HUES64 (cell line): ENCODE data around the gene CRLF2.
"Not testable (repeated sequence)": the region's sequence is repeated elsewhere in the genome, so short reads cannot be mapped to it uniquely, and the experiment has no call there.

Source experiments
- H3K27ac ChIP-seq: 2 replicates; pipeline ENCODE4 v1.7.0; 2013; ENCODE audit warnings: low read depth, low read length, inconsistent platforms
- H3K27me3 ChIP-seq: 2 replicates; pipeline ENCODE4 v1.6.1; 2013; ENCODE audit warnings: mild to moderate bottlenecking, low read length; ENCODE audit not compliant: insufficient read depth
- H3K36me3 ChIP-seq: 2 replicates; pipeline ENCODE4 v1.6.1; 2013; ENCODE audit warnings: mild to moderate bottlenecking, low read length; ENCODE audit not compliant: insufficient read depth
- H3K4me1 ChIP-seq: 2 replicates; pipeline ENCODE4 v1.6.1; 2013; ENCODE audit warnings: mild to moderate bottlenecking, low read length, moderate library complexity; ENCODE audit not compliant: insufficient read depth
- H3K4me3 ChIP-seq: 2 replicates; pipeline ENCODE4 v1.5.1; 2013; ENCODE audit warnings: mild to moderate bottlenecking, low read length, moderate library complexity
- H3K9ac ChIP-seq: 2 replicates; pipeline ENCODE4 v1.6.1; 2013; ENCODE audit warnings: mild to moderate bottlenecking, low read depth, low read length
- H3K9me3 ChIP-seq: 2 replicates; pipeline ENCODE4 v1.6.1; 2013; ENCODE audit warnings: low read depth, low read length; ENCODE audit not compliant: insufficient read depth
- WGBS: fragments of 150-250, 120-280 bp; methylation state at CpG from one replicate; pipeline ENCODE4 v1.1.7; 2013; ENCODE audit warnings: missing lambda C conversion rate; 5-methylcytosine and 5-hydroxymethylcytosine counted together

The CRLF2 gene

GRCh38 chrX:1165535-1166196 lies 46.8 kb downstream of the CRLF2 start:
- 72% methylated on average over 12 of the region's 12 CpGs for WGBS
- Histone ChIP-seq H3K9ac (no peak overlapping the region), H3K27me3 (no peaks in the 10 kb centered on the region), H3K9me3 (no peaks in the 10 kb centered on the region), H3K4me1 (no peaks in the 10 kb centered on the region; the same call in 1 of the 2 replicates), H3K27ac (no peak overlapping the region; the same call in 1 of the 2 replicates), H3K4me3 (no peak overlapping the region), H3K36me3 (no peaks in the 10 kb centered on the region)

GRCh38 chrX:1164322-1165288 lies 47.8 kb downstream of the CRLF2 start:
- Histone ChIP-seq H3K4me3 (no peak overlapping the region), H3K36me3 (no peaks in the 10 kb centered on the region), H3K27me3 (peaks cover 8% of the 10 kb centered on the region), H3K9me3 (no peaks in the 10 kb centered on the region), H3K9ac (no peak overlapping the region), H3K27ac (no peak overlapping the region), H3K4me1 (no peaks in the 10 kb centered on the region; the same call in 1 of the 2 replicates)
- WGBS, result 80% methylated on average over 16 of the region's 18 CpGs

- H3K4me1 ChIP-seq, result no peaks in the 10 kb centered on the region; the same call in 1 of the 2 replicates
- H3K9ac ChIP-seq, result no peak overlapping the region
- H3K36me3 ChIP-seq, result no peaks in the 10 kb centered on the region
- H3K27me3 ChIP-seq, result peaks cover 11% of the 10 kb centered on the region
- WGBS, result 86% methylated on average over 11 of the region's 11 CpGs
- H3K27ac ChIP-seq, result no peak overlapping the region
- no peaks in the 10 kb centered on the region for H3K9me3 ChIP-seq
- H3K4me3 ChIP-seq, result no peak overlapping the region
Measured at GRCh38 chrX:1163231-1163630, 49.2 kb downstream of the CRLF2 start.

GRCh38 chrX:1162119-1162916 lies 50.1 kb downstream of the CRLF2 start:
- Histone ChIP-seq H3K9ac (no peak overlapping the region), H3K36me3 (no peaks in the 10 kb centered on the region), H3K27ac (no peak overlapping the region), H3K27me3 (peaks cover 11% of the 10 kb centered on the region), H3K9me3 (no peaks in the 10 kb centered on the region), H3K4me1 (no peaks in the 10 kb centered on the region; the same call in 1 of the 2 replicates), H3K4me3 (no peak overlapping the region)
- 88% methylated on average over 10 of the region's 10 CpGs for WGBS

DNA sequence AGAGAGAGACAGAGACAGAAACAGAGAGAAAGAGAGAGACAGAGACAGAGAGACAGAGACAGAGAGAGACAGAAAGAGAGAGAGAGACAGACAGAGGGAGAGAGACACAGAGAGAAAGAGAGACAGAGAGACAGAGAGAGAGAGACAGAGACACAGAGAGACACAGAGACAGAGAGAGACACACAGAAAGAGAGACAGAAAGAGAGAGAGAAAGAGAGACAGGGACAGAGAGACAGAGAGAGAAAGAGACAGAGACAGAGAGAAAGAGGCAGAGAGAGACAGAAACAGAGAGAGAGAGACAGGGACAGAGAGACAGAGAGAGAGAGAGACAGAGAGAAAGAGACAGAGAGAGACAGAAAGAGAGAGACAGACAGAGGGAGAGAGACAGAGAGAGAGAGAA lies 52.9 kb downstream of the CRLF2 start:
- Histone ChIP-seq H3K36me3 (no peaks in the 10 kb centered on the region), H3K27ac (no peak overlapping the region), H3K27me3 (peaks cover 11% of the 10 kb centered on the region), H3K9ac (no peak overlapping the region), H3K4me3 (no peak overlapping the region), H3K4me1 (no peaks in the 10 kb centered on the region), H3K9me3 (no peaks in the 10 kb centered on the region)

- 94% methylated on average over 23 of the region's 24 CpGs for WGBS
- H3K4me3 ChIP-seq, result not testable (repeated sequence)
- H3K27me3 ChIP-seq, result peaks cover 11% of the 10 kb centered on the region
Measured at GRCh38 chrX:1156681-1157455, 55.6 kb downstream of the CRLF2 start.

GRCh38 chrX:1153940-1154339 lies 58.5 kb downstream of the CRLF2 start:
- no peaks in the 10 kb centered on the region for H3K9me3 ChIP-seq

More at GRCh38 chrX:1156681-1157455, 55.6 kb downstream of the CRLF2 start:
- H3K9ac ChIP-seq, H3K36me3 ChIP-seq, H3K27ac ChIP-seq, H3K4me1 ChIP-seq, H3K9me3 ChIP-seq: not testable (repeated sequence)

DNA sequence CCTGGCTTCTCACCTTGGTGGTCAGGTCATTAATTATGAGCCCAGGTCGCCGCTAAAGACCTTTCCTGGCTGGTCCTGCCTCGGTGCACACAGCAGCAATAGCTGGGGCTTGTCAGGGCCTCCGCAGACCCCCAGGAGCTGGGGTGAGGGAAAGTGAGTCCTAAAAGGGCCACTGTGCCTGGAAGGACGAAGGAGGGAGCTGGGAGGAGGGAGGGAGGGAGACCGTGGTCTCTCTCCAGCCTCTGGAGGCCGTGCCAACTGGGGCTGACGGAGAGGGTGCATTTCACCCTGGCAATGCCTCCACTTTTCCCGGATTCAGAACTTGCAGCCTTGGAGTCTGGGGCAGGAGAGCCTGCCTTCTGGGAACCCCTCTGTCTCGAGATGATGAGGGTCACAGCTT lies 60.4 kb downstream of the CRLF2 start:
- Histone ChIP-seq H3K4me3 (no peak overlapping the region), H3K4me1 (peaks cover 6% of the 10 kb centered on the region; the same call in 1 of the 2 replicates), H3K27ac (no peak overlapping the region), H3K27me3 (no peaks in the 10 kb centered on the region), H3K9me3 (no peaks in the 10 kb centered on the region), H3K36me3 (no peaks in the 10 kb centered on the region), H3K9ac (no peak overlapping the region)
- WGBS, result 70% methylated on average over 10 of the region's 10 CpGs

More at GRCh38 chrX:1153940-1154339, 58.5 kb downstream of the CRLF2 start:
- H3K27me3 ChIP-seq, result no peaks in the 10 kb centered on the region
- no peaks in the 10 kb centered on the region for H3K36me3 ChIP-seq
- no peak overlapping the region for H3K27ac ChIP-seq
- no peaks in the 10 kb centered on the region for H3K4me1 ChIP-seq
- 62% methylated on average over 9 of the region's 9 CpGs for WGBS
- no peak overlapping the region for H3K4me3 ChIP-seq
- H3K9ac ChIP-seq, result no peak overlapping the region

- no peaks in the 10 kb centered on the region for H3K36me3 ChIP-seq
- WGBS, result 69% methylated on average over 9 of the region's 9 CpGs
- no peaks in the 10 kb centered on the region for H3K9me3 ChIP-seq
- H3K4me1 ChIP-seq, result peaks cover 6% of the 10 kb centered on the region; the same call in 1 of the 2 replicates
- no peak overlapping the region for H3K4me3 ChIP-seq
- no peaks in the 10 kb centered on the region for H3K27me3 ChIP-seq
- H3K27ac ChIP-seq, result no peak overlapping the region
- H3K9ac ChIP-seq, result no peak overlapping the region
Measured at GRCh38 chrX:1151378-1152077, 60.9 kb downstream of the CRLF2 start.
